ENCODE data around the gene C5orf58. TPM values are rescaled to one million over a fixed set of nuclear protein-coding genes. Genes with fewer than 3 reads are reported as not detected.
A peak's percentile ranks its signal among the peaks of the same experiment; 100 is the strongest.

The C5orf58 gene
- total RNA-seq, 1 donor: not detected

DNA sequence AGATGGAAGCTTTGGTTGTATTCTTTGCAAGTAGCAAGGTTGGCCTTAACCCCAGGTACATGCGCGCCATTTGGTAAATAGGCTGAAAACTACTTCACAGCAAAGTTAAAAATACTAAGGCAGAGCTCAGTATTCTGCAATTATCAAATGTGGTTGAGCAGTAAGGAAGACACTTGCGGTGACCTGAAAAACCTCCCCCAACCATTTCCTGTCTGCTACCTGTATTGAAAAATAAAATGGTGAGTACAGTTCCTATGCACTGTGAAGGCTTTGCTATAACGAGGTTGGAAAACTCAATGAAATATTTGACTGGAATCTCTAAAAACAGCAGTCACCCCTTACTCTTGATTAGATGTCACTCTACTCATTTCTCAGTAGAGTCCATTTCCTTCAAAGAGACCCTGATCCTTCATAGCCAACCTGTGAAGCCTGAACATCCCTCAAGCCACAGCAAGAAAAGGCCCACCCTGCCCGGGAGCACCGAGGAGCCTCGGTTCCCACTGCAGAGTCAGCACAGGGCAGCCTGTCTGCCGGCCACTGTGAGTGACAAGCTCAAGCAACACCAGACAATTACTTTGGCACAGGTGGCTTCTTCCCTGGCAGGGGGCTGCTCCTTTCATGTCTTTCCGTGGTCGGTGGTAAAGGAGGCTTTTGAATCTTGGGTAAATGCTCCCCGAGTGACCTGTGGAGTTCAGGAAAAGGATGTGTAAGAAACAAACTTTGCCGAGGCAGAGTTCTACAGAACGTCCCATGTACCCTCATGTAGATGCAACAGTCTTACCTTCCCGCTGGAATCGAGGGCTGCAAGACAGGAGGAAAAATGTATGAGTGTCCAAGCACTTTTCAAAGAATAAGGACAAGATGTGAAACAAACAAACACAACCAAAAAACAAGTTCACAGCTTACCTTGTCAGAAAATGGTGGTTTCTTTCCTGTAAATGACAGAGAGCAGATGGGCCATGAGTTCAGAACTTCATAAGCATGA, 29.6 kb downstream of the C5orf58 start:
- TF ChIP-seq, protein P1, sequence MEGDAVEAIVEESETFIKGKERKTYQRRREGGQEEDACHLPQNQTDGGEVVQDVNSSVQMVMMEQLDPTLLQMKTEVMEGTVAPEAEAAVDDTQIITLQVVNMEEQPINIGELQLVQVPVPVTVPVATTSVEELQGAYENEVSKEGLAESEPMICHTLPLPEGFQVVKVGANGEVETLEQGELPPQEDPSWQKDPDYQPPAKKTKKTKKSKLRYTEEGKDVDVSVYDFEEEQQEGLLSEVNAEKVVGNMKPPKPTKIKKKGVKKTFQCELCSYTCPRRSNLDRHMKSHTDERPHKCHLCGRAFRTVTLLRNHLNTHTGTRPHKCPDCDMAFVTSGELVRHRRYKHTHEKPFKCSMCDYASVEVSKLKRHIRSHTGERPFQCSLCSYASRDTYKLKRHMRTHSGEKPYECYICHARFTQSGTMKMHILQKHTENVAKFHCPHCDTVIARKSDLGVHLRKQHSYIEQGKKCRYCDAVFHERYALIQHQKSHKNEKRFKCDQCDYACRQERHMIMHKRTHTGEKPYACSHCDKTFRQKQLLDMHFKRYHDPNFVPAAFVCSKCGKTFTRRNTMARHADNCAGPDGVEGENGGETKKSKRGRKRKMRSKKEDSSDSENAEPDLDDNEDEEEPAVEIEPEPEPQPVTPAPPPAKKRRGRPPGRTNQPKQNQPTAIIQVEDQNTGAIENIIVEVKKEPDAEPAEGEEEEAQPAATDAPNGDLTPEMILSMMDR (IDR thresholded peaks at IDR 0.05; ENCODE audit: insufficient read depth, low read depth, low read length): no peak
- no peak overlapping the region for H3K4me3 ChIP-seq (ENCODE audit: low read depth, low read length)
- DNase-seq (ENCODE audit: low read depth): no peak

DNA sequence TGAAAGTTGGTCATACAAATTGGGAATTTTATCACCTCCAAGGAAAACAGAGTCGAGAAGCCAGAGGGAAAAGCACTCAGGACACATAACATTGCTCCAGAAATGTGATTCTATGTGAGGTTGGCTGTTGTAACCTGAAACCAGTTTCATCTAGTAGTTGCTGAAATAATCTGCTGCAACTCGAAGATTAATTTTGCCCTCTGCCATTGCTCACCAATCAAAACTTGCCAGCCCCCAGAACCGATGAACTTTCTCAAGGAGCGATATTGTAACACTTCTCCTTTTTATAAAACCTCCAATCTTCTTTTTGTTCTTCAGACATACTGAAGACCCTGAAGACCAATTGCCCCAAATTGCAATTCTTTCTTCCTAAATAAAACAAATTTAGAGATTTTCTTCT, 31.1 kb downstream of the C5orf58 start:
- no peak for DNase-seq (ENCODE audit: low read depth)
- TF ChIP-seq, protein P1 (IDR thresholded peaks at IDR 0.05; ENCODE audit: insufficient read depth, low read depth, low read length): no peak

DNA sequence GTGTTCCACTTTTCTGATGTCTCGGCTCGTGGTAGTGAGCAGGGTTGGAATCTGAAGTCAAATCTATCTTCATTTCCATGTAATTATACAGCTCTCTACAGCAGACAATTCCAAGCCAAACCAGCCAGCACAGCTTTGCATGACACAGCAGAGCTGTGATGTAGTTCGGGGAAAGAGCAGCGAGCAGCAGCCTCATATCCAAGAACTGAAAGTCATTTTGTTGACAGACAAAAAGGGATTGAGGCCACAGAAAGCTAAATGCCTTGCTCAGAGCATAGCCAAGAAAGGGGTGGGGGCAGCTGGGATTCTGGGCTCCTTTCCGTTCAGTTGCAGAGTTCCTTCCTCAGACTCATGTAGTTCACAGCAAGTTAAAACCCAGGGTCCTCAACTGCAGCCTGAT, 32.7 kb downstream of the C5orf58 start:
- TF ChIP-seq, protein P1 (IDR thresholded peaks at IDR 0.05; ENCODE audit: insufficient read depth, low read depth, low read length): no peak
- DNase-seq (ENCODE audit: low read depth): no peak
- no peak overlapping the region for H3K4me3 ChIP-seq (ENCODE audit: low read depth, low read length)

More for the DNA sequence above, 31.1 kb downstream of the C5orf58 start:
- H3K4me3 ChIP-seq (ENCODE audit: low read depth, low read length): no peak overlapping the region

DNA sequence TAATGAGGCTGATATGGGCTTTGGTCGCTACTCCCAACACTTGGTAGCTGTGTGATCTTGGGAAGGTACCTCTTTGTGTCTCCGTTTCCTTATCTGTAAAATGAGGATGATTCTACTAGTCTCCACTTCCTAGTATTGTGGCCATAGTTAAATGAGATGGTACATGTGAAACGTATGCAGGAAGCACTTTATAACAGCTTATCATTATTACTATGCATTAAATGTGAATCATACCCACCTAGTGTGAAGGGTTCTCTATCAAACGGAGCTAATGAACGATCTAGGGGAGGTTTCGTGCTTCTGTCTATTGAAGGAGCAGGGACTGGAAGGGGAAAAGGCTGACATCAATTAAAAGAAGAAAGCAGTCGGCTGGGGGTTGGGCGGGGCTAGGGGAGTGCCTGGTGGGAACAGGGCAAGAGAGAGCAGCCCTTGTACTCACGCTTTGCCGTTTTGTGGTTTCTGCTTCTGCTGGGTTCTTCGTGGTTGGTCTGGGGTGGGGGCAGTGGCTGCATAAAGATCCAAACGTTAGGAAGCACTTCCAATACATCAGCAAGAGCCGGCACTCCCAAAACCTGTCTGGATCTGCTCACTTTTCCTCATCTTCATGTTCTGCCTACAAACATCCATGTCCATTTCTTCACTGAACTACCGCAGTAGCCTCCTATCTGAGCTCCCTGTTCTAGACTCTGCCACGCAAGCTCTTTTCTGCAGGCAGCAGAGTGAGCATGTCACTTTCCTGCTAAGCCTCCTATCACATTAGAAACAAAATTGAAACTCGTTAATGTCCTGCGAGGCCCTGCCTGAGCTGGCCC, 34.0 kb downstream of the C5orf58 start:
- TF ChIP-seq, protein P1 (IDR thresholded peaks at IDR 0.05; ENCODE audit: insufficient read depth, low read depth, low read length): no peak
- no peak for DNase-seq (ENCODE audit: low read depth)
- H3K4me3 ChIP-seq (ENCODE audit: low read depth, low read length): no peak overlapping the region

DNA sequence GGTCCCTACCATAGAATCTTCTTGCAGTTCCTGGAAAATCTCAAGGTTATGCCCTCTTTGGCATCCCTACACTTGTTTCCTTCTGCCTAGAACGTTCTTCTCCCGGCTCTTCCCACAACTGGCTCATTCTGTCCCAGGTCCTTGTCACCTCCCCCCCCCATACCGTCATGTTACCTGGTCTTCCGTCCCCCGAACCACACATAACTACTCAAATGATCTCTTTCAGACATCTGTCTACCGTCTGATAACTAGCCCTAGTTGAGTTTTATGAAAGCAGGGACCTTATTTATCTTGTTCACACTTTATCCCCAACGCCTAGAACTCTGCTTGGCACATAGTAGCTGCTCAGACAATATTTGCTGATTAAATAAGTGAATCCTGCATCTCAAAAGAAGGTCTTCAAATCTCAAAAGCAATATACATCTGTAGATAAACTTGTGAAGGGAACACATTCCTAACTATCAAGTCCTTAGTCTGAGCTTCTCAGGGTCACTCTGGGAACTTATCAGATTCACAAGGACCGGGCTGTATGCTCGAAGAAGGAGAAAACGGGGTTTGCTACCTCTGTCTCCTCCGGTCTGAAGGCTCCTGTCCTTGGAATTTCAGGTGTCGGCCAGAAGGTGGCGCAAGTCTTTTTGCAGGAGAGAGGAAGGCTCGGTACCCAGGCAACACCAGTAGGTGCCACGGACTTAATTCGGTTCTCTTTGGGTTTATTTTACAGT, 34.8 kb downstream of the C5orf58 start:
- TF ChIP-seq, protein P1 (IDR thresholded peaks at IDR 0.05; ENCODE audit: insufficient read depth, low read depth, low read length): peak; percentile 90
- no peak overlapping the region for H3K4me3 ChIP-seq (ENCODE audit: low read depth, low read length)
- DNase-seq (ENCODE audit: low read depth): peak; percentile 69

DNA sequence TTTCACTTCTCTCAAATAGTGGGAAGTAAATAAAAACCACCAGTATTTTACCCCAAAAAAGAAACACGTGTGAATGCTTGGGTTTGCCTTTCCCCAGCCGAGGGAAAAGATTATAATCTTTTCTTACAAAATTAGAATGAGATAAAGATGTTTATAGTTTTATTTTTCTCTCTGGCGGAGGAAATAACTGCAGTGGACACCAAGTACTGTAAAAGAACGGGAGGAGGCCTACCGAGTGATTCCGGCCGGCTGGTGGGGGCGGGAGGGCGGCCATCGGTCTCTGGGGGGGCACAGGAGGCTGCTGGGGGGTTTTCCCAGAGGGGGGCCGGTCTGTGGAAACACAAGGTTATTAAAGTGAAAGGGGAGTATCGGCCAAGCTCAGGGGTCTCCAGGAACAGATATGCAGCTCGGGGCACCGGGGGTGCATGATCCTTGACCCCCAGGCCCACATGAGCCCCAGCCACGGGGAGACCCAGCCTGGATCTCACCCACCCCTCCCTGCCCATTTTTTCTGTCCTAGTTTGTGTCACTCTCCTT, 35.4 kb downstream of the C5orf58 start:
- no peak overlapping the region for H3K4me3 ChIP-seq (ENCODE audit: low read depth, low read length)
- TF ChIP-seq, protein P1 (IDR thresholded peaks at IDR 0.05; ENCODE audit: insufficient read depth, low read depth, low read length): no peak
- no peak for DNase-seq (ENCODE audit: low read depth)
